K562 (cell line): Measurements from ENCODE around the gene DHRS13. TPM values are rescaled to one million over a fixed set of nuclear protein-coding genes. Genes with fewer than 3 reads are reported as not detected.

Source experiments
- BDP1 ChIP-seq: IDR thresholded peaks from 3 replicates; pipeline ENCODE4 v1.6.1; 2011; ENCODE audit not compliant: insufficient read length, insufficient read depth
- CBX1 ChIP-seq: sonication (generic); IDR thresholded peaks from 2 replicates; pipeline ENCODE4 v1.6.1; 2016; ENCODE audit warnings: antibody characterized with exemption, low read depth, mild to moderate bottlenecking
- CUX1 ChIP-seq: fragments of 200-800 bp; sonication (Bioruptor generic); IDR thresholded peaks from 2 replicates; pipeline ENCODE4 v1.6.1; 2016; ENCODE audit warnings: missing genetic modification characterization, missing compliant biosample characterization
- EP400 ChIP-seq: fragments of 450-650 bp; IDR thresholded peaks from 2 replicates; pipeline ENCODE4 v1.6.1; 2017; ENCODE audit warnings: antibody characterized with exemption, mild to moderate bottlenecking, moderate library complexity
- ERF ChIP-seq: fragments of 450-650 bp; formaldehyde crosslinking; IDR thresholded peaks from 2 replicates; pipeline ENCODE4 v1.4.0; 2020; ENCODE audit warnings: mild to moderate bottlenecking, mixed read lengths
- GABPB1 ChIP-seq: sonication (generic); formaldehyde crosslinking; IDR thresholded peaks from 2 replicates; pipeline ENCODE4 v1.8.0; 2022; ENCODE audit warnings: mild to moderate bottlenecking, missing genetic modification reagents
- GTF2A2 ChIP-seq: IDR thresholded peaks from 2 replicates; pipeline ENCODE4 v1.6.1; 2016; ENCODE audit warnings: mild to moderate bottlenecking, missing genetic modification characterization, missing compliant biosample characterization
- HDAC1 ChIP-seq, 2 experiments: fragments of 450-650 bp; IDR thresholded peaks; 2 replicates each; pipeline ENCODE4 v1.6.1; 2016 to 2017; ENCODE audit warnings: inconsistent platforms in 1 of 2, mild to moderate bottlenecking in 1 of 2, moderate library complexity in 1 of 2
- HNRNPUL1 ChIP-seq: fragments of 200-400 bp; formaldehyde crosslinking; IDR thresholded peaks from 2 replicates; pipeline ENCODE4 v1.6.1; 2017; ENCODE audit warnings: low read length
- IRF1 ChIP-seq: sonication (generic); formaldehyde crosslinking; IDR thresholded peaks from 2 replicates; pipeline ENCODE4 v1.8.0; 2022; ENCODE audit warnings: missing genetic modification reagents, mild to moderate bottlenecking, borderline replicate concordance
- MITF ChIP-seq: IDR thresholded peaks from 2 replicates; pipeline ENCODE4 v1.6.1; 2014; ENCODE audit warnings: antibody characterized with exemption
- MLLT1 ChIP-seq, 2 experiments: fragments of 450-650 bp; IDR thresholded peaks; 2 replicates each; pipeline ENCODE4 v1.6.1; 2016
- PYGO2 ChIP-seq: fragments of 450-650 bp; IDR thresholded peaks from 2 replicates; pipeline ENCODE4 v1.6.1; 2016; ENCODE audit warnings: mild to moderate bottlenecking, missing genetic modification characterization, moderate library complexity, missing compliant biosample characterization
- RHOXF2B ChIP-seq: fragments of 250-450 bp; sonication (Bioruptor Pico); conservative IDR thresholded peaks from 2 replicates; pipeline ENCODE4 v1.5.1; 2021
- SPI1 ChIP-seq: IDR thresholded peaks from 2 replicates; pipeline ENCODE4 v1.6.1; 2011; ENCODE audit warnings: low read depth, low read length, control low read depth, borderline replicate concordance
- TAL1 ChIP-seq: fragments of 450-650 bp; IDR thresholded peaks from 2 replicates; pipeline ENCODE4 v1.6.1; 2016; ENCODE audit warnings: mild to moderate bottlenecking
- ZBTB8A ChIP-seq: fragments of 450-650 bp; IDR thresholded peaks from 2 replicates; pipeline ENCODE4 v1.6.1; 2018; ENCODE audit warnings: mild to moderate bottlenecking, moderate library complexity; ENCODE audit not compliant: partially characterized antibody
- ZC3H11A ChIP-seq: IDR thresholded peaks from 2 replicates; pipeline ENCODE4 v1.6.1; 2012; ENCODE audit warnings: low read depth, low read length, improper control_type of control experiment
- ZNF165 ChIP-seq: fragments of 250-450 bp; sonication (Bioruptor Pico); IDR thresholded peaks from 2 replicates; pipeline ENCODE4 v1.4.0; 2020; ENCODE audit warnings: borderline replicate concordance
- ZNF24 ChIP-seq: fragments of 450-650 bp; IDR thresholded peaks from 2 replicates; pipeline ENCODE4 v1.6.1; 2016
- polyA plus RNA-seq, 8 experiments: library from polyadenylated mRNA; depleted of rRNA in 4 of 8; stranded (reverse) in 5 of 8; unstranded in 3 of 8; fragments of >200 nt; fragmentation: Nextera tagmentation in 2 of 8; fragmentation: Illumina TruSeq in 1 of 8; extraction: Ambion mirVana in 2 of 8; extraction: Trizol in 1 of 8; gene quantifications; 2 replicates each; pipeline versions ENCODE4 v1.2.1 to v1.2.3, GENCODE V29; 2011 to 2014; ENCODE audit warnings: inconsistent platforms in 1 of 8, missing spikeins in 1 of 8
- total RNA-seq, 7 experiments: library from RNA; depleted of rRNA in 6 of 7; stranded (reverse); fragments of >200 nt in 6 of 7; fragmentation: Illumina TruSeq in 2 of 7; extraction: Trizol in 2 of 7; gene quantifications; 2 replicates each; pipeline versions ENCODE4 v1.2.1 to v1.2.3, GENCODE V29; 2011 to 2021; ENCODE audit warnings: low replicate concordance in 1 of 7
- TF ChIP-seq, protein P1 (sequence below): fragments of 250-450 bp; sonication (Bioruptor Pico); IDR thresholded peaks from 2 replicates; pipeline ENCODE4 v1.8.0; 2022; ENCODE audit warnings: moderate library complexity, mild to moderate bottlenecking, inconsistent platforms

Gene DHRS13
- total and polyA plus RNA-seq, 9 of the 15 experiments (the other 6 are each of a cell fraction or from before 2014, with no cell fraction given) = 0.32 to 52.3 (median 34.3) TPM; not detected in 1

- no peak for TF ChIP-seq PYGO2 (tag)
- no peak for TF ChIP-seq BDP1
- no peak for TF ChIP-seq CUX1 (CRISPR knock-in tag)
- no peak for TF ChIP-seq HNRNPUL1
- TF ChIP-seq ZBTB8A = no peak
- TF ChIP-seq, protein P1, sequence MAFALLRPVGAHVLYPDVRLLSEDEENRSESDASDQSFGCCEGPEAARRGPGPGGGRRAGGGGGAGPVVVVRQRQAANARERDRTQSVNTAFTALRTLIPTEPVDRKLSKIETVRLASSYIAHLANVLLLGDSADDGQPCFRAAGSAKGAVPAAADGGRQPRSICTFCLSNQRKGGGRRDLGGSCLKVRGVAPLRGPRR = no peak
- no peak for TF ChIP-seq RHOXF2B (CRISPR knock-in tag)
- TF ChIP-seq SPI1 = no peak
- TF ChIP-seq GABPB1 (CRISPR knock-in tag) = no peak
- TF ChIP-seq ZNF24 = no peak
- peak; percentile 49; the same call in 1 of the 2 replicates for TF ChIP-seq TAL1
- TF ChIP-seq GTF2A2 (tag) = no peak
- peak; percentile 22 to 68; a peak in 2 of 4 replicates for TF ChIP-seq HDAC1 (IDR thresholded peaks at IDR 0.05)
- TF ChIP-seq CBX1 = no peak
- TF ChIP-seq MITF = no peak
- TF ChIP-seq ZC3H11A = no peak
- no peak for TF ChIP-seq IRF1 (CRISPR knock-in tag)
- no peak for TF ChIP-seq ZNF165 (CRISPR knock-in tag)
- no peak for TF ChIP-seq EP400
- no peak for TF ChIP-seq ERF
- peak in 1 of 2 experiments; percentile 56; a peak in 1 of 4 replicates for TF ChIP-seq MLLT1 (IDR thresholded peaks at IDR 0.05)
These were observed 22.9 kb downstream of the DHRS13 start (continued) for GRCh38 chr17:28879886-28880571.
